OCI-LY3 (cell line): ENCODE results near the gene FAM151A.

Source experiments
- EZH2phosphoT487 ChIP-seq: fragments of 200-600 bp; shearing (Covaris generic); IDR thresholded peaks from 2 replicates; pipeline ENCODE4 v1.6.1; 2018; ENCODE audit warnings: antibody characterized with exemption, mixed run types, low read depth
- TF ChIP-seq, protein P1 (sequence below): fragments of 200-600, 300-600 bp; sonication (generic); IDR thresholded peaks from 2 replicates; pipeline ENCODE4 v1.5.1; 2014; ENCODE audit warnings: antibody characterized with exemption, low read length, low read depth

DNA sequence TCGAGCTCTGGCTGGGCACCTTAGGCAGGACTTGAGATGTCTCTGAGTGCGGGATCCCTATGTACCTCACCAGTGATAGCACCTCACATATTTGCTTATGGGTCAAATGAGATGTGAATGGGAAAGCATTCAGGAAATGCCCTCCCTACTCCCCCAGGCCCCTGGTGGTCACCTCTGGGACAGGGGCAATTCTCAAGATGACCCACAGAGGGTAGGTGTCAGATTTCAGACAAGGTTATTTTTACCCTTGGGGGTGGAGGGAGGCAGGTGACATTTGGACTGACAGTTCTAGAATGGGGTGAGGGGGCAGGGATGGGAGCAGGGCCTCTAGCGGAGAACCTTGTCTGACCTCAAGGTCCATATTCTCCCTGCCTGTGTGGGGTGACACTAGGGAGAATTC is 48.2 kb downstream of the FAM151A start:
- TF ChIP-seq, protein P1, sequence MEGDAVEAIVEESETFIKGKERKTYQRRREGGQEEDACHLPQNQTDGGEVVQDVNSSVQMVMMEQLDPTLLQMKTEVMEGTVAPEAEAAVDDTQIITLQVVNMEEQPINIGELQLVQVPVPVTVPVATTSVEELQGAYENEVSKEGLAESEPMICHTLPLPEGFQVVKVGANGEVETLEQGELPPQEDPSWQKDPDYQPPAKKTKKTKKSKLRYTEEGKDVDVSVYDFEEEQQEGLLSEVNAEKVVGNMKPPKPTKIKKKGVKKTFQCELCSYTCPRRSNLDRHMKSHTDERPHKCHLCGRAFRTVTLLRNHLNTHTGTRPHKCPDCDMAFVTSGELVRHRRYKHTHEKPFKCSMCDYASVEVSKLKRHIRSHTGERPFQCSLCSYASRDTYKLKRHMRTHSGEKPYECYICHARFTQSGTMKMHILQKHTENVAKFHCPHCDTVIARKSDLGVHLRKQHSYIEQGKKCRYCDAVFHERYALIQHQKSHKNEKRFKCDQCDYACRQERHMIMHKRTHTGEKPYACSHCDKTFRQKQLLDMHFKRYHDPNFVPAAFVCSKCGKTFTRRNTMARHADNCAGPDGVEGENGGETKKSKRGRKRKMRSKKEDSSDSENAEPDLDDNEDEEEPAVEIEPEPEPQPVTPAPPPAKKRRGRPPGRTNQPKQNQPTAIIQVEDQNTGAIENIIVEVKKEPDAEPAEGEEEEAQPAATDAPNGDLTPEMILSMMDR = no peak
- no peak for TF ChIP-seq EZH2phosphoT487
